A549 (cell line): Measurements from ENCODE around the gene PDGFB. TPM values are rescaled to one million over a fixed set of nuclear protein-coding genes. Genes with fewer than 3 reads are reported as not detected.
A peak's percentile ranks its signal among the peaks of the same experiment; 100 is the strongest.

ENCODE experiments used
- ATAC-seq, 2 experiments: fragments of 200-7000 bp in 1 of 2; fragments of >200 bp in 1 of 2; cut with Nextera tagmentation in 1 of 2; cut with Tn5 transposase in 1 of 2; 3 replicates each; pipeline versions ENCODE4 v1.8.0 to v1.9.1; 2018 to 2020; ENCODE audit warnings: mild to moderate bottlenecking in 1 of 2, moderate library complexity in 1 of 2
- CTCF ChIA-PET: fragments of 300-600 bp; sonication (Branson Sonifier 250); formaldehyde crosslinking; extraction: SDS; loops from one replicate; lab custom pipeline; 2021; ENCODE audit warnings: antibody characterized with exemption, inconsistent platforms; lab: Yijun Ruan, JAX
- POLR2A ChIA-PET: fragments of 350-600 bp; formaldehyde crosslinking; extraction: SDS; loops from one replicate; lab custom pipeline; 2021; ENCODE audit warnings: antibody characterized with exemption, inconsistent platforms; lab: Yijun Ruan, JAX
- DNase-seq, 2 experiments: peaks; one replicate each; pipeline versions ENCODE4 v3.0.0 to v3.0.0-alpha.2; 2011 to 2016; ENCODE audit warnings: low read depth in 1 of 2, low spot score in 1 of 2
- FAIRE-seq: peaks from 2 replicates; lab custom pipeline; 2011; peaks lifted over from hg19 to GRCh38; lab: Jason Lieb, UNC
- H3K27ac ChIP-seq, 2 experiments: fragments of >200 bp; sonication (Bioruptor Twin); formaldehyde crosslinking; 3 replicates each; pipeline ENCODE4 v1.5.1; 2016 to 2017
- H3K4me1 ChIP-seq: fragments of >200 bp; sonication (Bioruptor Twin); formaldehyde crosslinking; 3 replicates; pipeline ENCODE4 v1.6.1; 2016
- H3K4me2 ChIP-seq: fragments of >200 bp; sonication (Bioruptor Twin); formaldehyde crosslinking; 3 replicates; pipeline ENCODE4 v1.6.1; 2016
- H3K4me3 ChIP-seq: fragments of >200 bp; sonication (Bioruptor Twin); formaldehyde crosslinking; 3 replicates; pipeline ENCODE4 v1.5.1; 2016
- H3K9me3 ChIP-seq: fragments of >200 bp; sonication (Bioruptor Twin); formaldehyde crosslinking; 3 replicates; pipeline ENCODE4 v1.6.1; 2016
- BHLHE40 ChIP-seq: IDR thresholded peaks from 2 replicates; pipeline ENCODE4 v1.6.1; 2012; ENCODE audit warnings: low read depth, low read length, inconsistent platforms
- CBX8 ChIP-seq: fragments of 200-600 bp; sonication (generic); IDR thresholded peaks from 2 replicates; pipeline ENCODE4 v1.6.1; 2016
- CEBPB ChIP-seq, 2 experiments: fragments of >200 bp in 1 of 2; sonication (Bioruptor Twin) in 1 of 2; formaldehyde crosslinking in 1 of 2; IDR thresholded peaks; 2 replicates each; pipeline ENCODE4 v1.6.1; 2012 to 2016
- CHD2 ChIP-seq: fragments of 150-350 bp; IDR thresholded peaks from 2 replicates; pipeline ENCODE4 v1.6.1; 2014; ENCODE audit warnings: low read length; ENCODE audit not compliant: partially characterized antibody
- EHF ChIP-seq: fragments of 250-450 bp; sonication (Bioruptor Pico); IDR thresholded peaks from 2 replicates; pipeline ENCODE4 v1.5.0; 2020; ENCODE audit warnings: mild to moderate bottlenecking
- ESRRA ChIP-seq: fragments of 150-350 bp; IDR thresholded peaks from 2 replicates; pipeline ENCODE4 v1.6.1; 2014; ENCODE audit warnings: mild to moderate bottlenecking, low read length, borderline replicate concordance
- FOSL2 ChIP-seq, 2 experiments: fragments of 450-650 bp in 1 of 2; fragments of >200 bp in 1 of 2; sonication (Bioruptor Twin) in 1 of 2; formaldehyde crosslinking; IDR thresholded peaks; 2 replicates each; pipeline versions ENCODE4 v1.5.0 to v1.6.1; 2016 to 2020; ENCODE audit warnings: mild to moderate bottlenecking in 1 of 2, moderate library complexity in 1 of 2
- GATA3 ChIP-seq: IDR thresholded peaks from 2 replicates; pipeline ENCODE4 v1.6.1; 2012; ENCODE audit warnings: borderline replicate concordance
- MAZ ChIP-seq: fragments of 150-350 bp; IDR thresholded peaks from 2 replicates; pipeline ENCODE4 v1.6.1; 2014; ENCODE audit warnings: antibody characterized with exemption, low read depth, low read length, borderline replicate concordance
- NR3C1 ChIP-seq: fragments of >200 bp; sonication (Bioruptor Twin); formaldehyde crosslinking; IDR thresholded peaks from 3 replicates; pipeline ENCODE4 v1.6.1; 2017
- POLR2A ChIP-seq: IDR thresholded peaks from 2 replicates; pipeline ENCODE4 v1.6.1; 2012; ENCODE audit warnings: mild to moderate bottlenecking, low read length
- RFX5 ChIP-seq: fragments of 450-650 bp; IDR thresholded peaks from 2 replicates; pipeline ENCODE4 v1.7.1; 2014; ENCODE audit warnings: antibody characterized with exemption, mild to moderate bottlenecking, moderate library complexity
- ZFP36 ChIP-seq: fragments of 450-650 bp; IDR thresholded peaks from 2 replicates; pipeline ENCODE4 v1.6.1; 2014; ENCODE audit warnings: borderline replicate concordance; ENCODE audit not compliant: partially characterized antibody
- ZNF302 ChIP-seq: fragments of 250-450 bp; sonication (Bioruptor Pico); IDR thresholded peaks from 2 replicates; pipeline ENCODE4 v1.9.0; 2021; ENCODE audit warnings: inconsistent platforms, mild to moderate bottlenecking, moderate library complexity
- WGBS: methylation state at CpG from one replicate; pipeline ENCODE4 v1.1.6; 2017; ENCODE audit errors: missing lambda C conversion rate; 5-methylcytosine and 5-hydroxymethylcytosine counted together
- polyA plus RNA-seq, 4 experiments: library from polyadenylated mRNA; depleted of rRNA in 3 of 4; stranded (reverse); fragments of >200 nt; fragmentation: RNase III in 1 of 4; extraction: RNeasy Plus Mini Kit Qiagen cat#74134 plus additional on column Dnase treatment in 1 of 4; gene quantifications; 2 replicates in 3 of 4; 3 replicates in 1 of 4; pipeline ENCODE4 v1.2.3, GENCODE V29; 2011 to 2017
- TF ChIP-seq, protein P1 (sequence below): fragments of >200 bp; sonication (Bioruptor Twin); formaldehyde crosslinking; IDR thresholded peaks from 3 replicates; pipeline ENCODE4 v1.5.1; 2016
- TF ChIP-seq, protein P2 (sequence below): IDR thresholded peaks from 2 replicates; pipeline ENCODE4 v1.6.1; 2012; ENCODE audit warnings: low read depth, borderline replicate concordance
- TF ChIP-seq, protein P3 (sequence below): fragments of 150-350 bp; IDR thresholded peaks from 2 replicates; pipeline ENCODE4 v1.6.1; 2014; ENCODE audit warnings: low read depth, mild to moderate bottlenecking, low read length
- TF ChIP-seq, protein P4 (sequence below): IDR thresholded peaks from 2 replicates; pipeline ENCODE4 v1.6.1; 2012
- TF ChIP-seq, protein P5 (sequence below): IDR thresholded peaks from 2 replicates; pipeline ENCODE4 v1.6.1; 2012
- TF ChIP-seq, protein P6 (sequence below): fragments of 450-650 bp; IDR thresholded peaks from 2 replicates; pipeline ENCODE4 v1.6.1; 2014; ENCODE audit warnings: antibody characterized with exemption
- TF ChIP-seq, protein P7 (sequence below): fragments of >200 bp; sonication (Bioruptor Twin); formaldehyde crosslinking; IDR thresholded peaks from 2 replicates; pipeline ENCODE4 v1.6.1; 2016
- TF ChIP-seq, protein P8 (sequence below): fragments of 200-600 bp; sonication (generic); IDR thresholded peaks from 2 replicates; pipeline ENCODE4 v1.6.1; 2016; ENCODE audit warnings: antibody characterized with exemption, mild to moderate bottlenecking, moderate library complexity

Gene PDGFB
- polyA plus RNA-seq, 2 of the 4 experiments (the other 2 are of a cell fraction) = 2.1 to 4.5 TPM

DNA sequence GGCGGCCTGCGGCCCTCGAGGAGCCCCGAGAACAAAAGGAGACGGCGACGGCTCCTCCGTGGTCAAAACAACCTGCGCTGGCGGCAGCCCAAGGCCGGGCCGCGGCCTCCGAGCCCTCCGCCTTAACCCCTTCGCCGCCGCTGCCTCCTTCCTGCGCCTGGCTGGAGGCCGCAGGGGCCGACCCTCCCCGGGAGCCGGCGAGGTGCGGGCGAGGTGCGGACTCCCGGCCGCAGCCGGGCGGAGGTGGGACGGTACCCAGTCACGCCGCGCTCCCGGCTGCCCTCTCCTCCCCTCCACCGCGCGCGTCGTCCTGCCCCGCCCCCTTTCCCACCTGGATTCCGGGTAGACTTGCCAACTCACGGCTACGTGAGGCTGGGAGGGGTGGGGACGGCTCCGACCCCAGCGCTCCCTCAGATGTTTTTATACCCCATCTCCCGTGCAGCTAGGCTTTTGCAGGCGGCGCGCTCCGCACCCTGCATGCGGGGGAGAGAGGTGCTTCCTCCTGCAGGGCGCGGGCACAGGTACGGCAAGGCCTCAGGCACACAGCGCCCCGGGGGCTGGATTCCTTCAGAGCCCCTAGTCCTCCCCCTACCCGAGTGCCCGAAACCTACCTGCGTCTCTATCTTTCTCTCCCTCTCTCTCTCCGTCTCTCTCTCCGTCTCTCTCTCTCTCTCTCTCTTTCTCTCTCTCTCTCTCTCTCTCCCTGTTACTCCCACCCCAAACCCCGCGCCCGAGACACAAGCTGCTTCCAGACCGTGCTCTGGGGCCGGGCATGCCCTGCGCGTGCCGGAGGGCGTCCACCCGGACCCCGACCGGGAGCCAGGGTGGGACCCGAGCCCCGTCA is 2.0 kb downstream of the PDGFB start:
- Histone ChIP-seq H3K4me2 (peak overlapping the region; percentile 99), H3K27ac (peak overlapping the region; percentile 70 to 88)
- FAIRE-seq (no peak), DNase-seq (no peak)
- CTCF ChIA-PET = interaction anchor here (0.7 to 2.6 kb wide), 3 partner anchors 11 to 294 kb away, joined by 3 to 9 read pairs (median 3); no protein-coding TSS in a partner anchor
- TF ChIP-seq ESRRA (no peak), MAZ (no peak), BHLHE40 (no peak)
- TF ChIP-seq, protein P1, sequence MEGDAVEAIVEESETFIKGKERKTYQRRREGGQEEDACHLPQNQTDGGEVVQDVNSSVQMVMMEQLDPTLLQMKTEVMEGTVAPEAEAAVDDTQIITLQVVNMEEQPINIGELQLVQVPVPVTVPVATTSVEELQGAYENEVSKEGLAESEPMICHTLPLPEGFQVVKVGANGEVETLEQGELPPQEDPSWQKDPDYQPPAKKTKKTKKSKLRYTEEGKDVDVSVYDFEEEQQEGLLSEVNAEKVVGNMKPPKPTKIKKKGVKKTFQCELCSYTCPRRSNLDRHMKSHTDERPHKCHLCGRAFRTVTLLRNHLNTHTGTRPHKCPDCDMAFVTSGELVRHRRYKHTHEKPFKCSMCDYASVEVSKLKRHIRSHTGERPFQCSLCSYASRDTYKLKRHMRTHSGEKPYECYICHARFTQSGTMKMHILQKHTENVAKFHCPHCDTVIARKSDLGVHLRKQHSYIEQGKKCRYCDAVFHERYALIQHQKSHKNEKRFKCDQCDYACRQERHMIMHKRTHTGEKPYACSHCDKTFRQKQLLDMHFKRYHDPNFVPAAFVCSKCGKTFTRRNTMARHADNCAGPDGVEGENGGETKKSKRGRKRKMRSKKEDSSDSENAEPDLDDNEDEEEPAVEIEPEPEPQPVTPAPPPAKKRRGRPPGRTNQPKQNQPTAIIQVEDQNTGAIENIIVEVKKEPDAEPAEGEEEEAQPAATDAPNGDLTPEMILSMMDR = no peak
- TF ChIP-seq, protein P2, sequence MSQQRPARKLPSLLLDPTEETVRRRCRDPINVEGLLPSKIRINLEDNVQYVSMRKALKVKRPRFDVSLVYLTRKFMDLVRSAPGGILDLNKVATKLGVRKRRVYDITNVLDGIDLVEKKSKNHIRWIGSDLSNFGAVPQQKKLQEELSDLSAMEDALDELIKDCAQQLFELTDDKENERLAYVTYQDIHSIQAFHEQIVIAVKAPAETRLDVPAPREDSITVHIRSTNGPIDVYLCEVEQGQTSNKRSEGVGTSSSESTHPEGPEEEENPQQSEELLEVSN = 0 out of 2 replicates have a peak, but pooled peaks have one; percentile 12
- TF ChIP-seq, protein P3, sequence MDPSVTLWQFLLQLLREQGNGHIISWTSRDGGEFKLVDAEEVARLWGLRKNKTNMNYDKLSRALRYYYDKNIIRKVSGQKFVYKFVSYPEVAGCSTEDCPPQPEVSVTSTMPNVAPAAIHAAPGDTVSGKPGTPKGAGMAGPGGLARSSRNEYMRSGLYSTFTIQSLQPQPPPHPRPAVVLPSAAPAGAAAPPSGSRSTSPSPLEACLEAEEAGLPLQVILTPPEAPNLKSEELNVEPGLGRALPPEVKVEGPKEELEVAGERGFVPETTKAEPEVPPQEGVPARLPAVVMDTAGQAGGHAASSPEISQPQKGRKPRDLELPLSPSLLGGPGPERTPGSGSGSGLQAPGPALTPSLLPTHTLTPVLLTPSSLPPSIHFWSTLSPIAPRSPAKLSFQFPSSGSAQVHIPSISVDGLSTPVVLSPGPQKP = no peak
- TF ChIP-seq, all 56 proteins: peak for 1
- H3K4me1 ChIP-seq = peaks cover 39% of the 10 kb centered on the region
- POLR2A ChIA-PET = interaction anchor here (0.6 kb wide), 1 partner anchor 63 kb away, joined by 4 read pairs; no protein-coding TSS in a partner anchor
- H3K9me3 ChIP-seq = no peaks in the 10 kb centered on the region
- 4% methylated on average over 16 of the region's 78 CpGs for WGBS
- ATAC-seq = peak in 1 of 2 experiments; percentile 18; a peak in 3 of 6 replicates
- peak overlapping the region; percentile 54 for H3K4me3 ChIP-seq

DNA sequence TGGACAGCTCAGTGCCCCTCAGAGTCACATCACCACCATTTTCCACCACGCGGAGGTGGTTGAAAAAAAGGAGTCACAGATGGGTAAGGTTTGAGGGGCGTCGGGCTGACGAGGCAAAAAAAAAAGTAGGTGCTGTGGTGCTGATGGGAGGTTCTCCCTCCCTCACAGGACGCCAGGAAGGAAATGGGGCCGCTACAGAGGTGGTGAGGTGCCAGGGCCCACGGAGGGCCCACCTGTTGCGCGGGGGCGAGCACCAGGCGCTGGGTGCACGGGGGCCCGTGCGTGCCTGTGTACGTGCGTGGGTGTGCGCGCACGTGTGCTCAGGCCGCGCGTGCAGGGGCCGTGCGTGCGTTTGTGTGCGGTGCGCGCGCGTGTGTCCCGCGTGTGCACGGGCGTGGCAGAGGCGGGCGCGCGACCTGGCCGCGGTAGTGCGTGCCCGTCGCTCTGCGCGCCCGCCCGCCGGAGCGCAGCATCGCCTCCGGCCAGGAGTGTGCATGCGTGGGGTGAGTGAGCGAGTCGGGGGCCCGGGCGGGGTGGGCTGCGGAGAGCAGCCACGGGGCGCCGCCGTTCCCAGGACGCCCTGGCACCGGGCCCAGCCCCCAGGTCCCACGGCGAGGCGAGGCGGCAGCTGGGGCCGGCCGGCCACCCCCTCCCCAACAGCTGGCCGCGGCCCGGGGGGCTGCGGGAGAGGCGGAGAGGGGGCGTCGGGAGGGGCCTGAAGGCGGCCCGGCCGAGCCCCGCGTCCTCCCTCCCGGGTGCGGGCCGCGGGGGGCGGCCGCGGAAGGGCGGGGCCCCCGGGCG is 2.8 kb downstream of the PDGFB start:
- no peak for FAIRE-seq
- Histone ChIP-seq H3K4me3 (peak overlapping the region; percentile 54), H3K9me3 (no peaks in the 10 kb centered on the region)
- CTCF ChIA-PET = interaction anchor here (0.7 to 1.2 kb wide), 3 partner anchors 72 to 74 kb away, joined by 3 read pairs; no protein-coding TSS in a partner anchor
- no peak for TF ChIP-seq ZFP36
- TF ChIP-seq ZNF302 (CRISPR knock-in tag) = no peak
- TF ChIP-seq, protein P4, sequence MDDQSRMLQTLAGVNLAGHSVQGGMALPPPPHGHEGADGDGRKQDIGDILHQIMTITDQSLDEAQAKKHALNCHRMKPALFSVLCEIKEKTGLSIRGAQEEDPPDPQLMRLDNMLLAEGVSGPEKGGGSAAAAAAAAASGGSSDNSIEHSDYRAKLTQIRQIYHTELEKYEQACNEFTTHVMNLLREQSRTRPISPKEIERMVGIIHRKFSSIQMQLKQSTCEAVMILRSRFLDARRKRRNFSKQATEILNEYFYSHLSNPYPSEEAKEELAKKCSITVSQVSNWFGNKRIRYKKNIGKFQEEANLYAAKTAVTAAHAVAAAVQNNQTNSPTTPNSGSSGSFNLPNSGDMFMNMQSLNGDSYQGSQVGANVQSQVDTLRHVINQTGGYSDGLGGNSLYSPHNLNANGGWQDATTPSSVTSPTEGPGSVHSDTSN = no peak
- TF ChIP-seq CEBPB (IDR thresholded peaks at IDR 0.05) = no peak
- no peak for TF ChIP-seq POLR2A
- no peak for TF ChIP-seq CHD2
- TF ChIP-seq EHF = no peak
- TF ChIP-seq, protein P5, sequence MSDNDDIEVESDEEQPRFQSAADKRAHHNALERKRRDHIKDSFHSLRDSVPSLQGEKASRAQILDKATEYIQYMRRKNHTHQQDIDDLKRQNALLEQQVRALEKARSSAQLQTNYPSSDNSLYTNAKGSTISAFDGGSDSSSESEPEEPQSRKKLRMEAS = no peak
- TF ChIP-seq, protein P6, sequence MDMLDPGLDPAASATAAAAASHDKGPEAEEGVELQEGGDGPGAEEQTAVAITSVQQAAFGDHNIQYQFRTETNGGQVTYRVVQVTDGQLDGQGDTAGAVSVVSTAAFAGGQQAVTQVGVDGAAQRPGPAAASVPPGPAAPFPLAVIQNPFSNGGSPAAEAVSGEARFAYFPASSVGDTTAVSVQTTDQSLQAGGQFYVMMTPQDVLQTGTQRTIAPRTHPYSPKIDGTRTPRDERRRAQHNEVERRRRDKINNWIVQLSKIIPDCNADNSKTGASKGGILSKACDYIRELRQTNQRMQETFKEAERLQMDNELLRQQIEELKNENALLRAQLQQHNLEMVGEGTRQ = no peak
- TF ChIP-seq CBX8 = no peak
- TF ChIP-seq FOSL2 (IDR thresholded peaks at IDR 0.05) = no peak
- no peak for TF ChIP-seq FOSL2 (CRISPR knock-in tag; IDR thresholded peaks at IDR 0.05)
- TF ChIP-seq, protein P7, sequence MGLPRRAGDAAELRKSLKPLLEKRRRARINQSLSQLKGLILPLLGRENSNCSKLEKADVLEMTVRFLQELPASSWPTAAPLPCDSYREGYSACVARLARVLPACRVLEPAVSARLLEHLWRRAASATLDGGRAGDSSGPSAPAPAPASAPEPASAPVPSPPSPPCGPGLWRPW = no peak
- no peak for TF ChIP-seq GATA3
- no peak for TF ChIP-seq NR3C1
- TF ChIP-seq, protein P8, sequence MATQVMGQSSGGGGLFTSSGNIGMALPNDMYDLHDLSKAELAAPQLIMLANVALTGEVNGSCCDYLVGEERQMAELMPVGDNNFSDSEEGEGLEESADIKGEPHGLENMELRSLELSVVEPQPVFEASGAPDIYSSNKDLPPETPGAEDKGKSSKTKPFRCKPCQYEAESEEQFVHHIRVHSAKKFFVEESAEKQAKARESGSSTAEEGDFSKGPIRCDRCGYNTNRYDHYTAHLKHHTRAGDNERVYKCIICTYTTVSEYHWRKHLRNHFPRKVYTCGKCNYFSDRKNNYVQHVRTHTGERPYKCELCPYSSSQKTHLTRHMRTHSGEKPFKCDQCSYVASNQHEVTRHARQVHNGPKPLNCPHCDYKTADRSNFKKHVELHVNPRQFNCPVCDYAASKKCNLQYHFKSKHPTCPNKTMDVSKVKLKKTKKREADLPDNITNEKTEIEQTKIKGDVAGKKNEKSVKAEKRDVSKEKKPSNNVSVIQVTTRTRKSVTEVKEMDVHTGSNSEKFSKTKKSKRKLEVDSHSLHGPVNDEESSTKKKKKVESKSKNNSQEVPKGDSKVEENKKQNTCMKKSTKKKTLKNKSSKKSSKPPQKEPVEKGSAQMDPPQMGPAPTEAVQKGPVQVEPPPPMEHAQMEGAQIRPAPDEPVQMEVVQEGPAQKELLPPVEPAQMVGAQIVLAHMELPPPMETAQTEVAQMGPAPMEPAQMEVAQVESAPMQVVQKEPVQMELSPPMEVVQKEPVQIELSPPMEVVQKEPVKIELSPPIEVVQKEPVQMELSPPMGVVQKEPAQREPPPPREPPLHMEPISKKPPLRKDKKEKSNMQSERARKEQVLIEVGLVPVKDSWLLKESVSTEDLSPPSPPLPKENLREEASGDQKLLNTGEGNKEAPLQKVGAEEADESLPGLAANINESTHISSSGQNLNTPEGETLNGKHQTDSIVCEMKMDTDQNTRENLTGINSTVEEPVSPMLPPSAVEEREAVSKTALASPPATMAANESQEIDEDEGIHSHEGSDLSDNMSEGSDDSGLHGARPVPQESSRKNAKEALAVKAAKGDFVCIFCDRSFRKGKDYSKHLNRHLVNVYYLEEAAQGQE = no peak
- TF ChIP-seq RFX5 = no peak
- TF ChIP-seq, all 56 proteins: peak for 0
- POLR2A ChIA-PET = interaction anchor here (0.6 to 1.2 kb wide), 2 partner anchors 11 to 64 kb away, joined by 3 to 4 read pairs; no protein-coding TSS in a partner anchor
- ATAC-seq = no peak
- Histone ChIP-seq H3K4me1 (peaks cover 46% of the 10 kb centered on the region), H3K4me2 (peak overlapping the region; percentile 99), H3K27ac (peak overlapping the region; percentile 70 to 88)
- no peak for DNase-seq
- 93% methylated on average over 36 of the region's 92 CpGs for WGBS
